GM10266 (cell line): Measurements from ENCODE around the gene RSBN1L.

ENCODE experiments used
- DNase-seq: peaks from one replicate; pipeline ENCODE4 v3.0.0; 2012; ENCODE audit errors: extremely low spot score
- TF ChIP-seq, protein P1 (sequence below): IDR thresholded peaks from 2 replicates; pipeline ENCODE4 v1.5.1; 2012; ENCODE audit warnings: mild to moderate bottlenecking, low read depth; ENCODE audit not compliant: control insufficient read depth, insufficient read depth; ENCODE audit errors: missing control alignments

RSBN1L gene

DNA sequence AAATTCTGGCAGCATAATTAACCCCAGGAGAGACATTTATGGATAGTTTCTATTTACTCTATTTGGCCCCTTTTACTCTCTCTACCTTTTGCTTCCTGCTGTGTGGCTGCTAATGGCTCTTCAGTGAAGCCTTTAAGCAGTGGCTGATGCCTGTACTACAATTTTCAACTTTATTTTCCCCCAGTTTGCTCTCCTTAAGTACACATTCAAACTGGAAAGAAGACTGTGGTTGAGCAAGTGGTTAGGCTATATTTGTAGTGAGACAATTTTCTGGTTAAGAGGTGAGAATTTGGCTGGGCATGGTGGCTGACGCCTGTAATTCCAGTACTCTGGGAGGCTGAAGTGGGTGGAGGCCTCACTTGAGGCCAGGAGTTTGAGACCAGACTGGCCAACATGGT is 8.5 kb upstream of the RSBN1L start:
- no peak for DNase-seq
- TF ChIP-seq, protein P1, sequence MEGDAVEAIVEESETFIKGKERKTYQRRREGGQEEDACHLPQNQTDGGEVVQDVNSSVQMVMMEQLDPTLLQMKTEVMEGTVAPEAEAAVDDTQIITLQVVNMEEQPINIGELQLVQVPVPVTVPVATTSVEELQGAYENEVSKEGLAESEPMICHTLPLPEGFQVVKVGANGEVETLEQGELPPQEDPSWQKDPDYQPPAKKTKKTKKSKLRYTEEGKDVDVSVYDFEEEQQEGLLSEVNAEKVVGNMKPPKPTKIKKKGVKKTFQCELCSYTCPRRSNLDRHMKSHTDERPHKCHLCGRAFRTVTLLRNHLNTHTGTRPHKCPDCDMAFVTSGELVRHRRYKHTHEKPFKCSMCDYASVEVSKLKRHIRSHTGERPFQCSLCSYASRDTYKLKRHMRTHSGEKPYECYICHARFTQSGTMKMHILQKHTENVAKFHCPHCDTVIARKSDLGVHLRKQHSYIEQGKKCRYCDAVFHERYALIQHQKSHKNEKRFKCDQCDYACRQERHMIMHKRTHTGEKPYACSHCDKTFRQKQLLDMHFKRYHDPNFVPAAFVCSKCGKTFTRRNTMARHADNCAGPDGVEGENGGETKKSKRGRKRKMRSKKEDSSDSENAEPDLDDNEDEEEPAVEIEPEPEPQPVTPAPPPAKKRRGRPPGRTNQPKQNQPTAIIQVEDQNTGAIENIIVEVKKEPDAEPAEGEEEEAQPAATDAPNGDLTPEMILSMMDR = no peak

DNA sequence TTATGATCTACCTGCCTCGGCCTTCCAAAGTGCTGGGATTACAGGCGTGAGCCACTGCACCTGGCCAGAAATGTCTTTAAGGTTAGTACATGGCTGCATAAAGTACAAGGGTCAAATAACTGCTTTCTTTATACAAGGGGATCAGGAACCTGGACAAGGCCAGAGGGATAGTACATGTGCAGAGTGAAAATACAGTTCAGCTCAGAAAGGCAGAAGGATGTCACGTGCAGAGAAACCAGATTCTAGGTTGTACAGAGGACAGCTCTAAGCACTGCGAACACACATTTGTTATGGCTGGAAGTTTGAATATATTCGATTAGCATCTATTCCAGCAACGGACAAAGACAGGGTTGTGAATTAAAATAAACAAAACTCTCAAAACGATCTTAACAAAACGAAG is 6.0 kb upstream of the RSBN1L start:
- TF ChIP-seq, protein P1 = no peak
- no peak for DNase-seq

DNA sequence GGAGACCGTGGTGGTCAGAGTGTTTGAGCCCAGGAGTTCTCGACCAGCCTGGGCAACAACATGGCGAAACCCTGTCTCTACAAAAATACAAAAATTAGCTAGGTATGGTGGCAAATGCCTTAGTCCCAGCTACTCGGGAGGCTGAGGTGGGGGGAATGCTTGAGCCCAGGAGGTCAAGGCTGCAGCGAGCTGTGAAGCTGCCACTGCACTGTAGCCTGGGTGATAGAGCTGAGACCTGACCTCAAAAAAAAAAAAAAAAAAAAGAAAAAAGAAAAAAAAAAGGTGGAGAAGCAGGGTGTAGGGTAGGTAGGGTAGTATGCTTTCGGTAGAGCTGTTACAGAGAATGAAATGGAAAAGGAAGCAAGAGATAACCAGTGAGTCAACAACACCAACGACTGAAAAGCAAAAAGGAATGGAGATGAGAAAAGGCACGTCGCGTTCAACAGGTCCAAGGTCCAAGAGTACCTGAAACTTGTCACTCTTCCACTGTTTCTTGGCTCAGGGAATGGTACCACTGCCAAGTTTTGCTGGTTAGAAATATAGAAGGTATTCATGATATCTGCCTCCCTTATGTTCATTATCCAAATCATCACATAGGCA is 4.3 kb upstream of the RSBN1L start:
- TF ChIP-seq, protein P1 = no peak
- no peak for DNase-seq

DNA sequence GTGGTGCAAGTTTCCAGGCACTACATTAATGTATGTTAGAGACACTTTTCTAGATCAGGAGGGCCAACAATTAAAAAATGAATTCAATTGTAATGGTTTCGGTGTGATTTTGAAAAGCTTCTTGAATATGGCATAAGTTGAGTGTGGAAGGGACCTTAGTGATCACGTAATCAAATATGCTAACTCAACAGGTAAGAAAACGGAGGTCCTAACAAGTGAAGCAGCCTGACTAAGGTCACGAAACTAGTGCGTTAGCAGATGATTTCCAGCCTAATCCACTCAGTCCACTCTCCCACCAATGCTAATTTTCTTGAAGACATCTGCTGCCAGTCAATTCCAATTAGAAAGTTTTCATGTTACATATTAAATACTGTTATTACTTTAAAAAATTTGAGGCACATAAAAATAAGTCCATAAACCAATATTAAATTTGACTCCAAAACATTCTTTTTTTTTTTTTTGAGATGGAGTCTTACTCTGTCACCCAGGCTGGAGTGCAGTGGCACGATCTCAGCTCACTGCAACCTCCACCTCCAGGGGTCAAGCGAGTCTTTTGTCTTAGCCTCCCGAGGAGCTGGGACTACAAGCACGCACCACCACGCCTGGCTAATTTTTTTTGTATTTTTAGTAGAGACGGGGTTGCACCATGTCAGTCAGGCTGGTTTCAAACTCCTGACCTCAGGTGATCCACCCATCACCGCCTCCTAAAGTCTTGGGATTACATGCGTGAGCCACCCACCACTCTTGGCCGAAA is 2.3 kb upstream of the RSBN1L start:
- DNase-seq = no peak
- TF ChIP-seq, protein P1 = no peak

DNA sequence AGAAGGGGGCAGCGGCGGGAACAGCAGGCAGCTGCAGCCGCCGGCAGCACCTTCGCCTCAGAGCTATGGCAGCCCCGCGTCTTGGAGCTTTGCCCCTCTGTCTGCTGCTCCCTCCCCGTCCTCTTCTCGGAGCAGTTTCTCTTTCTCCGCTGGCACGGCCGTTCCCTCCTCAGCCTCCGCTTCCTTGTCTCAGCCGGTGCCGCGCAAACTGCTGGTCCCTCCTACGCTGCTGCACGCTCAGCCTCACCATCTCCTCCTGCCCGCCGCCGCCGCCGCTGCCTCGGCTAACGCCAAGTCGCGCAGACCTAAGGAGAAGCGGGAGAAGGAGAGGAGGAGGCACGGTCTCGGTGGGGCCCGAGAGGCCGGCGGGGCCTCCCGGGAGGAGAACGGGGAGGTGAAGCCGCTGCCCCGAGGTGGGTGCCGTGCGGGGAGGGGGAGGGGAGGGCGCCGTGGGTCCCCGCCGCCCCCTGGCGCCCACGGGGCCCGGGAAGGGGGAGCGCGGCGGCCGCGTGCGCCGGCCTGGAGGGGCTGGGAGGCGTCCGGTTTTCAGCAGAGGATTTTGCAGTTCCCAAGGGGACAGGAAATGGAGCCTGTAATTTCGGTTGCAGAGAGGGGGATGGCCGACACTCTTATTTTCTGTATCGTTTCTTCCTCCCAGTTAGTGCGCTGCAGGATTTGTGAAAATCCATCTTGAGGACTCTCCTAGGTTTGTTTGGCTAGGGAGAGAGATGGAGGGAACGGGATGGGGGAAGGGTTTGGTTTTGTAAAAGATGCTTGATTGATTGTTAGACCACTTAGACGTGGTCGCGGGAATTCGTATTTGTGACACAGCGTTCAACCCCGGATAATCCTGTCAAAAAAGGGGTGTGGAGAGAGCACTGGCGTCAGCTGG is 630 bp downstream of the RSBN1L start:
- TF ChIP-seq, protein P1 = no peak
- DNase-seq = peak; percentile 46

DNA sequence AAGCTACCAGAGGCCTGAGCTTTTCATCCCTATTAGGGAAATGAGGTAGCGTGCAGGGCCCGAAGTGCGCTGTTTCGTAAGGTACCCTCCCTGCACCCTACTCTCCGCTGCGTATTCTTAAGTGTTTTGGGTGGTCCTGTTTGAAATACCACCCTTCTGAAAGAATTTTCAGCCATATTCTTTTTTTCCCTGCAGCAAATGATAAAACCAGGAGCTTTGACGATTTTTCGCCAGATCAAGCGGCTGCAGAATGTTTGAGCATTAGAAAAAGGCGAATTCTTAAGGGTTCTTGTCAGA is 1.2 kb downstream of the RSBN1L start:
- DNase-seq = peak; percentile 20
- TF ChIP-seq, protein P1 = no peak
